Measurements from ENCODE around the gene PIGQ.

The PIGQ gene

DNA sequence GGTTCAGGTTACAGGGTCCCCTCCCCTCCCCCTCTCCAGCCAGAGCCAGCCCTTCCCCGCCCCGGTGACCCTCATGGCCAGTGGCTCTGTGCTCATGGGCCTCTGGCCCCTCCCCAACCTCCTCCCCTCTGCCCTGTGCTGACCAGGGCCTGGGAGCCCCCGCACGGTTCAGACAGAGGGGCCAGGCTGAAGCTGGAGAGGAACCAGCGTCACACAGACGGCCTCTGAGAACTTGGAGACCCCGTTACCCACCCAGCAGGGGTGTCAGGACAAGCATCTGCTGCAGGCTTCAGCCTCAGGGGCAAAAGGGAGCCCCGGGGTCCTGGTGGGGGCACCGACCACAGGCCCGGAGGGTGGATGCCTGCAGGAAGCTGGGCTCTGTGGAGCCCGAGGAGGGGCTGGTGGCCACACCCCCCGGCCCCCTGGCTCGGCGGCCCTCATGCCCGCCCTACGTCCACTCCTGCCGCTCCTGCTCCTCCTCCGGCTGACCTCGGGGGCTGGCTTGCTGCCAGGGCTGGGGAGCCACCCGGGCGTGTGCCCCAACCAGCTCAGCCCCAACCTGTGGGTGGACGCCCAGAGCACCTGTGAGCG lies 61.1 kb downstream of the PIGQ start, which contains the start of gene WFIKKN1:
TSS of gene WFIKKN1 (plus strand) at position 171 of the 591 bp plus-strand sequence. CDS start at position 440, 269 bp downstream.
- no peak for DNase-seq

DNA sequence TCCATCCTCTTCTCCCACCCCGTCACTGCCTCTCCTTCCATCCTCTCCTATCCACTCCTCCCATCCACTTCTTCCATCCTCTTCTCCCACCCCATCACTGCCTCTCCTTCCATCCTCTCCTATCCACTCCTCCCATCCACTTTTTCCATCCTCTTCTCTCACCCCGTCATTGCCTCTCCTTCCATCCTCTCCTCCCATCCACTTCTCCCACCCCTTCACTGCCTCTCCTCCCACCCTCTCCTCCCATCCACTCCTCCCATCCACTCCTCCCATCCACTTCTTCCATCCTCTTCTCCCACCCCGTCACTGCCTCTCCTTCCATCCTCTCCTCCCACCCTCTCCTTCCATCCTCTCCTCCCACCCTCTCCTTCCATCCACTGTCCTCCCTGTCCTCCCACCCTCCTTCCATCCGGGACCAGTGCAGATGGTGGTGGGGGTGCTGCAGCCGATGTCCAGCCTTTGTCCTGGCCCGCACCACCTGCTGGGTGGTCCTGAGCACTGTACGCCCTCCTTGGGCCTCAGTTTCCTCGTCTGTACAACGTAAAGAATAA lies 62.1 kb downstream of the PIGQ start:
- DNase-seq, result no peak

DNA sequence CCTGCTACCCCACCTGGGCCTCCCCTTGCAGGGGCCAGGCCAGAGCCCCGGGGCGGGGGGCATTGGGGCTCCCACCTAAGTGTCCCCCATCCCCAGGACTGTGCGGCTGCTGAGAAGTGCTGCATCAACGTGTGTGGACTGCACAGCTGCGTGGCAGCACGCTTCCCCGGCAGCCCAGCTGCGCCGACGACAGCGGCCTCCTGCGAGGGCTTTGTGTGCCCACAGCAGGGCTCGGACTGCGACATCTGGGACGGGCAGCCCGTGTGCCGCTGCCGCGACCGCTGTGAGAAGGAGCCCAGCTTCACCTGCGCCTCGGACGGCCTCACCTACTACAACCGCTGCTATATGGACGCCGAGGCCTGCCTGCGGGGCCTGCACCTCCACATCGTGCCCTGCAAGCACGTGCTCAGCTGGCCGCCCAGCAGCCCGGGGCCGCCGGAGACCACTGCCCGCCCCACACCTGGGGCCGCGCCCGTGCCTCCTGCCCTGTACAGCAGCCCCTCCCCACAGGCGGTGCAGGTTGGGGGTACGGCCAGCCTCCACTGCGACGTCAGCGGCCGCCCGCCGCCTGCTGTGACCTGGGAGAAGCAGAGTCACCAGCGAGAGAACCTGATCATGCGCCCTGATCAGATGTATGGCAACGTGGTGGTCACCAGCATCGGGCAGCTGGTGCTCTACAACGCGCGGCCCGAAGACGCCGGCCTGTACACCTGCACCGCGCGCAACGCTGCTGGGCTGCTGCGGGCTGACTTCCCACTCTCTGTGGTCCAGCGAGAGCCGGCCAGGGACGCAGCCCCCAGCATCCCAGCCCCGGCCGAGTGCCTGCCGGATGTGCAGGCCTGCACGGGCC lies 62.9 kb downstream of the PIGQ start:
- DNase-seq, result no peak

DNA sequence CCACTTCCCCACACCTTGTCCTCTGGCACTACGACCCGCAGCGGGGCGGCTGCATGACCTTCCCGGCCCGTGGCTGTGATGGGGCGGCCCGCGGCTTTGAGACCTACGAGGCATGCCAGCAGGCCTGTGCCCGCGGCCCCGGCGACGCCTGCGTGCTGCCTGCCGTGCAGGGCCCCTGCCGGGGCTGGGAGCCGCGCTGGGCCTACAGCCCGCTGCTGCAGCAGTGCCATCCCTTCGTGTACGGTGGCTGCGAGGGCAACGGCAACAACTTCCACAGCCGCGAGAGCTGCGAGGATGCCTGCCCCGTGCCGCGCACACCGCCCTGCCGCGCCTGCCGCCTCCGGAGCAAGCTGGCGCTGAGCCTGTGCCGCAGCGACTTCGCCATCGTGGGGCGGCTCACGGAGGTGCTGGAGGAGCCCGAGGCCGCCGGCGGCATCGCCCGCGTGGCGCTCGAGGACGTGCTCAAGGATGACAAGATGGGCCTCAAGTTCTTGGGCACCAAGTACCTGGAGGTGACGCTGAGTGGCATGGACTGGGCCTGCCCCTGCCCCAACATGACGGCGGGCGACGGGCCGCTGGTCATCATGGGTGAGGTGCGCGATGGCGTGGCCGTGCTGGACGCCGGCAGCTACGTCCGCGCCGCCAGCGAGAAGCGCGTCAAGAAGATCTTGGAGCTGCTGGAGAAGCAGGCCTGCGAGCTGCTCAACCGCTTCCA lies 63.7 kb downstream of the PIGQ start:
- no peak for DNase-seq

Measured in NCI-H2171 treated with DMSO at 0.1 percent for 48 hours (cell line).